Fibroblast of pulmonary artery (primary cell): ENCODE data around the gene ANKRD44.

Experiments used
- DNase-seq: peaks from one replicate; pipeline ENCODE4 v3.0.0-alpha.2; 2010; ENCODE audit warnings: low read depth
- H3K4me3 ChIP-seq: replicated peaks from 2 replicates; pipeline ENCODE4 v1.5.1; 2011; ENCODE audit warnings: low read depth, mild to moderate bottlenecking, control low read depth, low read length, moderate library complexity
- CTCF ChIP-seq: IDR thresholded peaks from 2 replicates; pipeline ENCODE4 v1.5.1; 2011; ENCODE audit warnings: mild to moderate bottlenecking, control low read depth, low read length, inconsistent platforms; ENCODE audit errors: missing control alignments

ANKRD44 gene

GRCh38 chr2:197121255-197121654 lies 189.3 kb downstream of the ANKRD44 start:
- H3K4me3 ChIP-seq, result no peak overlapping the region
- DNase-seq, result no peak
- no peak for TF ChIP-seq CTCF

GRCh38 chr2:197116306-197116879 lies 194.2 kb downstream of the ANKRD44 start:
- H3K4me3 ChIP-seq, result no peak overlapping the region
- no peak for DNase-seq
- TF ChIP-seq CTCF, result no peak

- DNase-seq, result no peak
- H3K4me3 ChIP-seq, result no peak overlapping the region
- TF ChIP-seq CTCF, result no peak
Measured at GRCh38 chr2:197115325-197115724, 195.3 kb downstream of the ANKRD44 start.

- TF ChIP-seq CTCF, result peak; percentile 60
- peak; percentile 60 for DNase-seq
- H3K4me3 ChIP-seq, result no peak overlapping the region
Measured at GRCh38 chr2:197113275-197113711, 197.3 kb downstream of the ANKRD44 start.

GRCh38 chr2:197109326-197109725 lies 201.3 kb downstream of the ANKRD44 start:
- no peak for DNase-seq
- no peak for TF ChIP-seq CTCF
- no peak overlapping the region for H3K4me3 ChIP-seq

- no peak for TF ChIP-seq CTCF
- no peak overlapping the region for H3K4me3 ChIP-seq
Measured at GRCh38 chr2:197108758-197109157, 201.8 kb downstream of the ANKRD44 start.

More at GRCh38 chr2:197108758-197109157, 201.8 kb downstream of the ANKRD44 start:
- peak; percentile 91 for DNase-seq
